ENCODE results near the gene RNASE12.
"Not testable (repeated sequence)": the region's sequence is repeated elsewhere in the genome, so short reads cannot be mapped to it uniquely, and the experiment has no call there.

DNA sequence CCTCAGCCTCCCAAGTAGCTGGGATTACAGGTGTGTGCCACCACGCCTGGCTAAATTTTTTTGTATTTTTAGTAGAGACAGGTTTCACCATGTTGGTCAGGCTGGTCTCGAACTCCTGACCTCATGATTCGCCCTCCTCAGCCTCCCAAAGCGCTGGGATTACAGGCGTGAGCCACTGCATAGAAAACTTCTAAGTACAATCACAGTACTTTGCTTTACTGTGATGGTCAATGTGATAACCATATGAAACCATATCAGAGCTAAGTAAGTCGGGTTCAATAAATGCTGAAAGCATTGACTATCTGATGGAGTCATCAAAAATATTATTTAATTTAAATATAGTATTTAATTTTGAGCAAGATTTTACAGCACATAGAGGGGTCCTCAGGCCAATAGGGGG, 28.5 kb upstream of the RNASE12 start:
- TF ChIP-seq, protein P1, sequence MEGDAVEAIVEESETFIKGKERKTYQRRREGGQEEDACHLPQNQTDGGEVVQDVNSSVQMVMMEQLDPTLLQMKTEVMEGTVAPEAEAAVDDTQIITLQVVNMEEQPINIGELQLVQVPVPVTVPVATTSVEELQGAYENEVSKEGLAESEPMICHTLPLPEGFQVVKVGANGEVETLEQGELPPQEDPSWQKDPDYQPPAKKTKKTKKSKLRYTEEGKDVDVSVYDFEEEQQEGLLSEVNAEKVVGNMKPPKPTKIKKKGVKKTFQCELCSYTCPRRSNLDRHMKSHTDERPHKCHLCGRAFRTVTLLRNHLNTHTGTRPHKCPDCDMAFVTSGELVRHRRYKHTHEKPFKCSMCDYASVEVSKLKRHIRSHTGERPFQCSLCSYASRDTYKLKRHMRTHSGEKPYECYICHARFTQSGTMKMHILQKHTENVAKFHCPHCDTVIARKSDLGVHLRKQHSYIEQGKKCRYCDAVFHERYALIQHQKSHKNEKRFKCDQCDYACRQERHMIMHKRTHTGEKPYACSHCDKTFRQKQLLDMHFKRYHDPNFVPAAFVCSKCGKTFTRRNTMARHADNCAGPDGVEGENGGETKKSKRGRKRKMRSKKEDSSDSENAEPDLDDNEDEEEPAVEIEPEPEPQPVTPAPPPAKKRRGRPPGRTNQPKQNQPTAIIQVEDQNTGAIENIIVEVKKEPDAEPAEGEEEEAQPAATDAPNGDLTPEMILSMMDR (IDR thresholded peaks at IDR 0.05; ENCODE audit: low read length), result not testable (repeated sequence)
- not testable (repeated sequence) for TF ChIP-seq EZH2 (optimal IDR thresholded peaks at IDR 0.05; ENCODE audit: low read depth, low read length); EZH2phosphoT487 (IDR thresholded peaks at IDR 0.05; ENCODE audit: low read length)
